DLD1 (cell line): Measurements from ENCODE around the gene NEMP1.

ENCODE experiments used
- in situ Hi-C: cut with HindIII; loops from 2 replicates; pipeline ENCODE4 v1.10.0; 2017; ENCODE audit warnings: low sequenced_read_pairs

Gene NEMP1

DNA sequence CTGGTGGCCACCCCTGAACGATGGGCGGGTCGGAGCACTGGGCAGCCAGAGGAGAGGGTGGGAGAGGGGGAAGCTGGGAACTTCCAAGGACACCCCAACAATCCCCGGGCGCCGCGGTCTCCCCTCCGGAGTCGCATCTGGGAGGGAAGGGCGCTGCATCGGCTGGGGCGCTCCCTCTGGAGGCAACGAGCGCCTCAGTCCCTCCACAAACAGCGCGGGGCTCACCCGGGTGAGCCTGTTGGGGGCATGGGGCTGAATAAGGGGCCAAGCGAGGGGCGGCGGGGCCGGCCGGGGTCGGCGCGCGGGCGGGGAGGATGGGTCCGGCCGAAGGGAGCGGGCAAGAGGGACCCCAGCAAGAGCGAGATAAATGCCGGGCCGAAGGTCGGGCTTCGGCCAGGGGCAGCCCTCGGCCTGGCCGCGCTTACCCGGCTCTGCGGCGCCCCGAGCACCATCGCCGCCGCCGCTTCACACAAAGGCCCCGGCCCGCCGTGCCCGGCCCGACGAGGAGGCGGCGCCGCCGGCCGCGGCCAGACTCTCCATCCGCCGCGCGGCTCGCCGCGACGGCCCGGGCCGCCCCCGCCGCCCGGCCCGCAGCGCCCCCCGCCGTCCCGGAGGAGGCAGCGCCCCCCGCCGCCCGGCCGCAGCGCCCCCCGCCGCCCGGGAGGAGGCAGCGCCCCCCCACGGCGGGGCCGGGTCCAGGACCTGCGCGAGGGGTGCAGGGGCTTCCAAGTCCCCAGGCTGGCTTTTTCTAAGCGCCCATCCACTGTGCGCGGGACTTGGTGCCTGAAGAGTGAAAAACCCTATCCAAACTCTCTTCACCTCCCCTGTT lies 72.4 kb downstream of the NEMP1 start, which contains the start of gene ZBTB39:
TSS of gene ZBTB39 (minus strand) at position 567 of the 829 bp plus-strand sequence. CDS start 1,629 bp downstream, outside the sequence.
- in situ Hi-C loops: no loop called here
